Midbrain (tissue), 1 donor: ENCODE measurements around the gene CFAP90.

Experiments used
- DNase-seq: peaks from one replicate; lab custom pipeline; 2025; lab: John Stamatoyannopoulos, UW

CFAP90 gene

DNA sequence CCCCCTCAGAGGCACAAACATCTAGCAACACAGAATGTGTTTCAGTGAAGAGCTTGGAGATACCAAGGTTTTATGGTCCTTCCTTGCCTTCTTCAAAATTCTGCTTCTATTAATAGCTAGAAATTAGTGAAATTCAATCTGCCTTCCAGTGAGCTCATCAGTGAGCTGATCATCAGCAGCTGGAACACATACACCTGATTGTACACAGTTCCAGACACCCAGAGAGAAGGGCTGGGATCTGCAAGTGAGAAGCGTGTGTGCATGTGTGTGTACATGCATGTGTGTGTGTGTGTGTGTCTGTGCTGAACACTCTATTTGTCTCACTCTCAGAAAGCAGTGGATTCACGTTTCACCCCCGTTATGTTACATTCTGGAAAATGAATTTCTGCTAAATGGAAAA lies 28.5 kb downstream of the CFAP90 start:
- DNase-seq = no peak

DNA sequence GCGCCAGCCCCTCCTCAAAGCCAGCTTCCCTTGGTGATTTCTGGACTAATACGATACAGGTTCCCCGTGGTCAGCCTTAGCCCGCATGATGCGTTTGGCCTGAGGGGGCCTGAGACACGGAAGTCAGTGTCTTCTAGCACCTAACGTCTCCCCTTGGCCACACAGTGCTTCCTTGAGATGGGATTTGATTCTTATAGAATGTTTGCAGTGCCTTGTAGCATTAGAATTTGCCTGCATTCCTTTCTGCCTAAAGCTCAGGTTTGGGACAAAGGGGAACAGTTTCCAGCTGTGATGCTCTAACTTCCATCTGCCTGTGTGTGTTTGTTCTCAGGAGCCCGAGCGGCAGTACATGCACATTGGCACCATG lies 34.4 kb downstream of the CFAP90 start:
- no peak for DNase-seq

DNA sequence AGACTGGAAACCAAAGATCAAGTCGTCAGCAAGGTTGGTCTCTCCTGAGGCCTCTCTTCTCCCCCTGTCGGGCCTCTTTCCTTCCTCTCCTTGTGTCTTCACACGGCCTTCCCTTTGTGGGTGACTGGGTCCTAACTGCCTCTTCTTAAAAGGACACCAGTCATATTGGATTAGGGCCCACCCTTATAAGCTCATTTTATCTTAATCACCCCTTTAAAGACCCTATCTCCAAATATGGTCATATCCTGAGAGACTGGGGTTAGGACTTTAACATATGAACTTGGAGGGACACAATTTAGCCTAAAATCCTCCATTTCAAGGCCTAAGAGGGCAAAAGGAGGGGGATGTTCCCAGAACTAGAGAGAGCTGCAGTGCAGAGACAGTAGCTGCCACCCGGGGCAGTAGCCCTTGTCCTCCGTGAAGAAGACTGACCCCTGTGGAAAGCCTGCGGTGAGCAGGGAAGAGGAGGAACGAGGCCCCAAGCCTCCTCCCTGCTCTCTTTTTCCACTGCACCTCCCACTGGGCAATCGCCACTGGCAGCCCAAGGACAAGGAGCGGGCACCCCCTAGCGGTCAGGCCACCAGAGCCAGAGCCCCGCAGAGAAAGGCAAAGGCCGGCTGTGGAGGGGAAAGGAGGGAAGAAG lies 34.9 kb downstream of the CFAP90 start:
- peak; percentile 80 for DNase-seq

DNA sequence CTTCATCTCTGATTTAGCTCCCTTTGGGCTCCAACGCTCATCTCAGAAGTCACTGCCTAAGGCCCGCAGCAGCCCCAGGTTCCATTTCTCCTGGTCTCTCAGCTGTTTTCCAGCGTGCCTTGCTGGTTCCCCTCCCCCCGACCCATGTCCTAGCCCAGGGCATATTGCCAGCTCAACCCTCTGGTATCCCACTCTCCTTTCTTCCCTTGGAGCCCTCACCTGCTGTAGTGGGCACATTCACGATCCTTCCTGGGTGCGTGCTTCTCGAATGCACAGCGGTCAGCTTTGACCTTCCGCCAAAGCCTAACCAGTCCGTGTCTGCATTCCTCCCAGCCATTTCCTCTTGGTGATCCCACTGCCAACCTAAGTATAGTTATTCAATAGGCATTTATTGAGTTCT lies 36.1 kb downstream of the CFAP90 start:
- DNase-seq = no peak

DNA sequence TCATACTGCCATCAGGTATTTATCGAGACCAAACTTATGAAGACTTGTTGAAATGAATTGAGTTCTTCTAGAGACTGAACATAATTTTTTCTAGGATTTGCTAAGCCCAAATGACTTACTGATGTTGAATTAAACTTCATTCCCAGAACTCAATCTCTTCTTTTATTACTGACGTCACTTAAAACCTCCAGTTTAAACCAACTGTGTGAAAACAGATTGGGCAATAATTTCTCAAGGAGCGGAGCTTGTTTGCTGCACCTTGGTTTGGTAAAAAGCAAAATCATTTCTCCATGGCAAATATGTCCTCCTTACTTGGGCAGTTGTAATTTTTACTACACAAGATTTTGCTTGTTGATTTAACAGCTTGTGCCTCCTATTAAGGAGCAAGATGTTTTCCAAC lies 37.4 kb downstream of the CFAP90 start:
- no peak for DNase-seq

DNA sequence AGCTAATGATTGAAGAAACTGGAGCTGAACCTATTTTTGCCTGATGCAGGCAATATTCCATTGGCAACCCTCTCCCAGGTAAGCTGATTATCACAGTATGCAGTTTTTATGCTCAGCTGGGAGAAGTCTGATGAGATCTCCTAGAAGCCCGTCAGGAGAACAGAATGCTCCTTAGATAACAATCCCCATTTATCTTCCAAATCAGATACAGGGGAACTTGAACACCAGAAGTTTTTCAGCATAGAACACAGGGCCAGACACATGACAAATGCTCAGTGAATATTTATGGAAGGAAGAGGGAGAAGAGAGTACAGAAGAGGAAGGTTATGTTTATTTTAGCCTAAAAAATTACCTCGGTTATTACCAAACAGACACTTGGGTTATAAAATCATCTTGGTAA lies 37.9 kb downstream of the CFAP90 start:
- no peak for DNase-seq

DNA sequence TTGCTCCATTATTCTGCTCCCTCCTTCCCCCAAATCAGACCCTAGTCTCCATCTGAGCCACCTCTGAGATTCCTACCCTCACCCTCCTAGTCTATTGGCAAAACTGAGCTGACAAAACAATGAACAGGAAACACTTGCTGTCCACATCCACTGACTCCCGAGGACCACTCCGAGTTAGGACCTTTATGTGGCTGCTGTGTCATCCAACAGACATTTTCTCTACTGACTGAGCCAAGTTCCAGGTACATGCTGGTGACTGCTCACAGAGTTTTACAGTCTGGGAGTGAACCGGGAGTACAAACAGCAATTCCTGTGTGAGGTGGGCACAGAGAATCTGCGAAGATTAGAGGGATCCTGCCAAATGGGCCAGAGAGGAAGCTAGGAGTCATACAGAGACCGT lies 39.2 kb downstream of the CFAP90 start:
- no peak for DNase-seq

DNA sequence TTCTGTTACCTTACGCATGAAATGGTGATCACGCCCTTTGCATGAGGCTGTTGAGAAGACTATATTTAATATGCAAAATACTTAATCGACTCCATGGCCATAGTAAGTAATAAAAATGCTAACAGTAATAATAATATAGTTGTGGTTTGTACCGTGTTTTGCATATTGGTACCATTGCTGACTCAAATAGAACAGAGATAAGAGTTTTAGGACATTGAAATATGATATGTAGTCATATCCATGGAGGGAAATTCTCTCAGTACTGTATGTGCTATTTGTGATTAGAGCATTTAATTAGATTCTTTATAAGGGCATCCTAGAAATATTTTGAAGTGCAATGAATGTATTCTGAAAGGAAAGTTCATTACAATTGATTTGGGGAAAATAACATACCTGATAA lies 41.9 kb downstream of the CFAP90 start:
- DNase-seq = no peak

DNA sequence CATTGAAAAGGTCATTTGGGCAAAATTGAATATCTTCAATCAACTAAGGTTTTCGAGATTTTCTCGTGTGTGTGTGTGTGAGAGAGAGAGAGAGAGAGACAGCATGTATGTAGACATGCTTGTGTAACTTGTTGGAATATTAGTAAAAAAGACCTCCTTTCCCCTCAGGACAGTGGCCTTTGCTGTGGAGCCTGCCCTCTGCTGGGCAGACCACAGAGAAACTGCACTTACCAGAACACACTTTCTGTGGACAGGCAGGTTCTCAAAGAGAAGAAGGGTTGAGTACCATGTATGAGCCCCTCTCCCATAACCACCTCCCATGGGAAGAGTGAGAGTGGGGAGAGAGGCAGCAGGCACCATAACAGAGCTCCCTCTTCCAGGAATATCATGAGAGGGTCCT lies 45.6 kb downstream of the CFAP90 start:
- DNase-seq = no peak

DNA sequence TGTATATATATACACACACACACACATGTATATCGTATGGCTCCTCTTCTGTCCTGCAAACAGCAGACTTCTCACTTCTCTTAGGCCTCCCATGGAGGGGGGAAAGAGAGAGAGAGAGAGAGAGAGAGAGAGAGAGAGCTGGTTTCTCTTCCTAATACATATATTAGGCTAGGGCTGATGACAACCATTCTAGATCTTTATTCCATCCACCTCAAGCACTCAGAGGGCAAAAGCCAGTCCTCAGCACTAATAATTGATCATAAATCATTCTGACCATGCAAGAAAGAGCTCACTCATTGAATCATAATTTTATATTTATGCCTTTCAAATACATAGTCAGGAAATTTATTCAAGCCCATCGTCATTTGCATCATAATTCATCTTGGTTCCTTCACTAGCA lies 47.0 kb downstream of the CFAP90 start:
- DNase-seq = no peak

DNA sequence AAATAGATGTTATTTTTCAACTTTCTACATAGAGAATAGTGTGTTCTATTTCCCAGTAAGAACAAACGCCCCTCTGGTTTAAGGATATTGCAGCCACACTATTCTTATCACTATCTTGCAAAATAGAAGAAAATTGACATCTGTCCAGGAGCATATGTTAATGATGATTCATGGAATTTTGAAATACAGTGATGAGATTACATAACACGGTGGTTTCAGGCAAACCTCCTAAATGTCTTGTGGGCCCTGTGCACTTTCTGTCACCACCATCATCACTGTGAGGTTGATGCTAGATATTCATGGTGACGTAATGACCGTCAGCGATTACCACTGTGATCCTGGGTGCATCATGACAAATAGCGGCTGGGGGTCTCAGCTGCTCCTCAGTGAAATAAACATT lies 48.1 kb downstream of the CFAP90 start:
- no peak for DNase-seq

DNA sequence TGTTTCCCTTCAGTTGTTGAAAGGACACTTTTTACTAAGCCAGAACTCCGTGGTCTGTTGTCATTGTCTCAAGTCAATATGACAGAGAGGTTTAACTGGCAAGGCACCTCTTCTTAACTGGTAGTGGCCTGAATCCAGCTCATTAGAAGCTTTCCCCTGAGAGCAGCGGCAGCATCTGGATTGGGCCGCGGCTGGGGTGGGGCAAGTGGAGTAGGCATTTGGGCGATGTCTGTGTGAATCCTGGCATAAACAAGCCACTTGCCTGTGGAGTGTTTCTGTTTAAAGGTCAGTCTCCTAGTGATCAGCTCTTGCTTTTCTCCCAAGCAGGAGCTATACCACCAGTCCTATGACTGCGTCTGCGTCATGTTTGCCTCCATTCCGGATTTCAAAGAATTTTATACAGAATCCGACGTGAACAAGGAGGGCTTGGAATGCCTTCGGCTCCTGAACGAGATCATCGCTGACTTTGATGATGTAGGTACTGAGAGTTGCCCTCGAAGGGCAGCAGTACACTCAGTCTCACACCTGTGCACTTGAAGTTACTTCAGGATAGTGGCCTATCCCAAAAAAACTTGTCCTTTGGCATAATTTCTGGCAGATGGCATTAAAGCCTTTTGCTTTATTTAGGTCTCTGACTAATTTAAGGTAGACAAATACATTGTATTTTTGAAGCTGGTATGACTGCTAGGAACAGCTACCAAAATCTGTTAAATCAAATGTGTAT lies 48.9 kb downstream of the CFAP90 start:
- peak; percentile 35 for DNase-seq

DNA sequence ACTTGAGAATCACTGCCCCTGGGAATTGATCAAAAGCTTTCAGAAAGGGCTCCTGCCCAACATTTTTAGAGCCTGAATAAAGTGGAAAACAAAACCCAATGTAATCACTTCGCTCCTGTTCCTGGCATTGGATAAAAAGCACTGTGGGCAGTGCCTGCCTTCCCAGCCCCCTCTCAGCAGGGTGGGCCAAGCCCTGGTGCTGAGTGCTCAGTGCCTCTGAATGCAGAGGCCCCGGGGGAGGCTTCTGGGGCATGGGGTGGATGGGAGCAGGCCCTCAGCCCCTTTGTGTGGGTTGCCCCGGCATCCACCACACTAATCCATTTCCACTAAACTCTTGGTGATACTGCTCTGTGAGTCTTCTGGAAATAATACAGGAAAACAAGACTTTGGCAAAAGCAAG lies 55.6 kb downstream of the CFAP90 start:
- peak; percentile 35 for DNase-seq

DNA sequence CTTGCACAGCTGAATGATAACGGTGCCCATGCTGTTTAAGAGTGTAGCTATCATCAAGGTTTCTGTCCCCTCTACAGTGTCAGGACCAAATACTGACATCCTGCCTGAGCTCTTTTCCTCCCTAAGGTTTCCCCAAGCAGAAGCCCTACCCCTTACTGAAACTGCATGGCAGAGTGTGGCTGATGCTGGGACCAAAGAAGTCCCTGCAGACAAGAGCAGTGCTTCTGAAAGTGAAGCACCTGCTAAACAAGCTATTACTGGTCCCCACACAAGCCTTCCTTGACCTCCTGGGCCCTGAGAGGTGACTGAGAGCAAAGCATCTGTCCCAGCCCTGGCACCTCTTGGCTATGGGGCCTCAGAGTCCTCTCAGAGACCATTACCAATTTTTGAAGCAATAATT lies 56.1 kb downstream of the CFAP90 start:
- no peak for DNase-seq

DNA sequence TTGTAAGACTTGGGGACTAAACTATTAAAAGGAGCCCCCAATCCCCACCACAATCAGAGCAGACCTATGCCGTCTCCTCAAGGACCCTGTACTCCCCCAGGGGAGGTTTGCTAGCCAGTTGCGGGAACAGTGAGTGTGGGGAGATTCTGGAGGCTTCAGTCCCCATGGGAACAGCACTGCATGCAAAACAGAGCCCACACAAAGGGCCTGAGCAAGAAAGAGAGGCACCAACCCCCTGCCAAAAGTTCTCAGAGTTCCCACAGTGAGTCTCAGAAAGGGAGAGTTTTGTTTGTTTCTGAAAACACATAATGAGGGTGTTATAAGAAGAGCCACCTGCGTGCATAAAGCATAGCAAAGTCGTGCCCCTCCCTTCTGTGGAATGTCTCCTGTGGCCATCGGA lies 56.6 kb downstream of the CFAP90 start:
- peak; percentile 63 for DNase-seq

DNA sequence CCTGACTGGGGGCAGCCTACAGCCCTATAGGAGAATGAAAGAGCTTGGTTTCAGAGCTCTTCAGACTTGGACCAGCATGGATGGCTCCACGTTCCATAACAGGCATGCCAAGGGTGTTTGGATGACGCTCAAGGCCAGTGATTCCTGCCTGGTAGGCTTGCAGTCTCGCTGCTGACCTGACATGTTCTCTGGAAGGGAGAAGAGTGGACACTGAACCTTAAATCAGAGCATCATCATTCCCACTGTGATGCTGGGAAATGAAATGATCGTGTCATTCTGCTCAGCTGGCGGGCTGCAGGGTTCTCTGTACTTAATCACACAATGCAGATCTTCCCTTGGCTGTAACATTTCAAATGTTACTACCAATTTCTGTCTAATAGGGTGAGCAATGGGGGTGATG lies 57.0 kb downstream of the CFAP90 start:
- DNase-seq = no peak

DNA sequence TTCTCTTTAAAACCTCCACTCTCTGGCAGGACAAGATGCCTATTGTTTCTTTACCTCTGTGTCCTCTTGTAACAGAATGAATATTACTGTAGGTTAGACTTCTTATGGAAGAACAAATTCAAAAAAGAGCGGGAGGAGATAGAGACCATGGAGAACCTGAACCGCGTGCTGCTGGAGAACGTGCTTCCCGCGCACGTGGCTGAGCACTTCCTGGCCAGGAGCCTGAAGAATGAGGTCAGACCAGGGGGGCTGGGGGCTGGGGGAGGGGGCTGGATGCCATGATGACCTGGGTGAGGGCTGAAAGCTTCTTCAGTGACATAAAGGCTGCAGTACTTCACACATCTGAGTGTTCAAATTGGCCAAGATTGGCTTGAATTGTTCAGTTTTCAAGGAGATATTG lies 61.4 kb downstream of the CFAP90 start:
- no peak for DNase-seq

DNA sequence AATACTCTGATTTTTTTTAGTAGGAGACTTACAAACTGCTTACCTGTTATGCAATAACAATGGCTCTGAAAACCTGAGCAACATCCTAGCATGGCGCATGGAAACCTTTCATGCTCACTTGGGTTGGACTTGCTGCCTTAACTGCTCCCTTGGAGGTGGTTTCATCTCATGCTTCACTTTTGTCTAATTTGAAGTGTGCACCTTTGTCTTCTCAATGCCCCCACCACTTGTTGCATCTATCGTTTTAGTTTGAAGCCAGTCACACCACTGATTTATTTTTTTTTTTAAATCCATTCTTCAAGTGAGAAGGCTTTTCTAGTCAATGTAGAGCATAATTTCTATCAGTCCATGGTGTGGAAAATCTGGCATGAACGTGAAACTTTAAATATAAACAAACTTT lies 63.2 kb downstream of the CFAP90 start:
- DNase-seq = no peak

DNA sequence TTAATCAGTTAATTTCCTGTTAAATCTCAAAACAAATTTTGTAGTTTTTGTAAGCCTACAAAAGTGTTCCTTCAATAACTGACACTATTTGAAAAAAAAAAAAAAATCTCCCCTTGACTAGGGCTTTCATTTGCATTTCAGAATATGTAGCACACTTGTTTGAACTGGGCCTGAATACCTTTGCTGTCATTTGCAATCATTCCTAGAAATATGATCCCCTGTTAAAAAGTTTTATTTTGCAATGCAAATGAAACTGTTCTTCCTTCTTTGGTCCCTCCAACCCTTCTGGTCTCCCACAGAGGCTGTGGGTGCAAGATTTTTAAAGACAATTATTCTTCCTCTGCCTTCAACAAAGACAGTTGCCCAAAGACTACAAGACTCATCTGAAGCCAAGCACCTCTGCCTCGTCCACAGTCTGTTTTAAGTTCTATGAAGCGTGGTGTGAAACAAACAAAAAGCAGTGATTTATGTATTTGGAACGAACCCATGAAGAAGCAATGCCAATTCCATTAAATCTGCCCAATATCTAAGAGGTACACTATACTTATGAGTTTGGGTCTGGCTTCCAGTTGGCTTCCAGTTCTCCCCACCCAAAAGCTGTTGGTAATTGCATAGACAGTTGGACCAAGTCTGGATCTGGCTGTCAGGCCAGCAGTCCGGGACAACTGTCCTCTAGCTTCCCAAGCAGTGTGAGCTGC lies 66.1 kb downstream of the CFAP90 start:
- no peak for DNase-seq

DNA sequence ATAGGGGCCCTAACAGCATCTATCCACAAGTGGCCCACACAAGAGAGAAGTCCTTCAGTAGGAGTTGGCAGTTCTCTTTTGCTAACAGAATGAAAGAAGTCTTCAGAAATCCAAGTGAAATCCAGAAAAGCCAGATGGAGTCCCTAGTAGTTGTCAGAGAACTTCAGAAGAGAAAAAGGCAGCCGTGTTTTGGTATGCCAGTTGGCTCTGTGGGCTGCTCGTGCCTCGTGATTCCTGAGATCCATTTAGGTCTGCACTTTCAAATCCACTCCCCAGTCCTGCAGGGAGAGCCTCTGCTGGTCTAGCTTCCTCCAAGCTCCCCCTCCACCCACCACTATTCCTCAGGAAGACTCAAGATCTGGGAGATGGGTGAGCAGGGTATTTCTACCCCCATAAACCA lies 69.0 kb downstream of the CFAP90 start:
- no peak for DNase-seq
